HepG2 (cell line): ENCODE data around the gene APOC1.

Source experiments
- CTCF ChIP-seq: sonication (generic); formaldehyde crosslinking; IDR thresholded peaks from 2 replicates; pipeline ENCODE4 v1.5.0; 2020; ENCODE audit warnings: mild to moderate bottlenecking, missing genetic modification reagents, moderate library complexity
- E2F1 ChIP-seq: sonication (generic); formaldehyde crosslinking; IDR thresholded peaks from 2 replicates; pipeline ENCODE4 v1.5.0; 2020; ENCODE audit warnings: missing genetic modification reagents
- MAFK ChIP-seq, 2 experiments: IDR thresholded peaks in 1 of 2; conservative IDR thresholded peaks in 1 of 2; 2 replicates each; pipeline ENCODE4 v1.6.1; 2011; ENCODE audit warnings: improper control_type of control experiment in 2 of 2, low read length in 2 of 2
- NR2F1 ChIP-seq, 2 experiments: fragments of 450-650 bp in 1 of 2; formaldehyde crosslinking in 1 of 2; IDR thresholded peaks; 2 replicates each; pipeline versions ENCODE4 v1.5.0 to v1.6.1; 2016 to 2020; ENCODE audit warnings: mild to moderate bottlenecking in 1 of 2, missing compliant biosample characterization in 1 of 2, missing genetic modification reagents in 1 of 2, moderate library complexity in 1 of 2
- PHF8 ChIP-seq: sonication (generic); formaldehyde crosslinking; IDR thresholded peaks from 2 replicates; pipeline ENCODE4 v1.5.0; 2020; ENCODE audit warnings: missing genetic modification reagents
- PRDM15 ChIP-seq: sonication (generic); formaldehyde crosslinking; IDR thresholded peaks from 2 replicates; pipeline ENCODE4 v1.4.0; 2020; ENCODE audit warnings: missing genetic modification reagents
- RFX5 ChIP-seq: IDR thresholded peaks from 2 replicates; pipeline ENCODE4 v1.6.1; 2011; ENCODE audit warnings: low read depth, low read length, improper control_type of control experiment
- SMYD3 ChIP-seq: sonication (generic); formaldehyde crosslinking; IDR thresholded peaks from 2 replicates; pipeline ENCODE4 v1.8.1; 2023; ENCODE audit warnings: mild to moderate bottlenecking, missing genetic modification reagents
- ZBTB3 ChIP-seq: sonication (generic); formaldehyde crosslinking; IDR thresholded peaks from 2 replicates; pipeline ENCODE4 v1.4.0; 2020; ENCODE audit warnings: low read depth, mild to moderate bottlenecking, moderate library complexity, missing genetic modification reagents, borderline replicate concordance
- ZFP36 ChIP-seq: fragments of 150-350 bp; IDR thresholded peaks from 2 replicates; pipeline ENCODE4 v1.6.1; 2018; ENCODE audit warnings: borderline replicate concordance, low read length, low read depth; ENCODE audit not compliant: partially characterized antibody
- ZFX ChIP-seq: sonication (generic); formaldehyde crosslinking; IDR thresholded peaks from 2 replicates; pipeline ENCODE4 v1.4.0; 2020; ENCODE audit warnings: mild to moderate bottlenecking, low read depth, missing genetic modification reagents, moderate library complexity

- TF ChIP-seq CTCF (CRISPR knock-in tag) (no peak), ZFX (CRISPR knock-in tag) (no peak), NR2F1 (CRISPR knock-in tag; IDR thresholded peaks at IDR 0.05) (no peak), MAFK (conservative IDR thresholded peaks at IDR 0.05 in 1 of 2, IDR thresholded peaks at IDR 0.05 in 1 of 2; ENCODE audit: low read length in 2 of 2) (no peak), E2F1 (CRISPR knock-in tag) (no peak), PRDM15 (CRISPR knock-in tag) (no peak), ZFP36 (no peak), PHF8 (CRISPR knock-in tag) (no peak; the same call in 1 of the 2 replicates), SMYD3 (no peak), RFX5 (no peak), ZBTB3 (CRISPR knock-in tag) (no peak)
These were observed 41.4 kb downstream of the APOC1 start for GRCh38 chr19:44955505-44956439.
